Prostate gland (tissue), 2 donors: ENCODE data around the gene DYSF. TPM values are rescaled to one million over a fixed set of nuclear protein-coding genes. Genes with fewer than 3 reads are reported as not detected.

Experiments used
- DNase-seq: peaks from one replicate; pipeline ENCODE4 v3.0.0-alpha.2; 2019; ENCODE audit warnings: low spot score
- H3K27ac ChIP-seq, 2 donors: fragments of 200-600 bp; sonication (generic); 2 replicates each; pipeline ENCODE4 v1.5.1; 2017 to 2019
- H3K27me3 ChIP-seq: fragments of 200-600 bp; sonication (generic); replicated peaks from 2 replicates; pipeline ENCODE4 v1.5.1; 2019; ENCODE audit not compliant: insufficient read depth
- H3K36me3 ChIP-seq, 2 donors: fragments of 200-600 bp; sonication (generic); 1 replicate in 1 of 2; 2 replicates in 1 of 2; pipeline versions ENCODE4 v1.5.1 to v1.8.1; 2017 to 2019
- H3K4me1 ChIP-seq: fragments of 200-600 bp; sonication (generic); replicated peaks from 2 replicates; pipeline ENCODE4 v1.5.1; 2019
- H3K4me3 ChIP-seq, 2 donors: fragments of 200-600 bp; sonication (generic); 2 replicates each; pipeline ENCODE4 v1.5.1; 2017 to 2019
- H3K9me3 ChIP-seq: fragments of 200-600 bp; sonication (generic); 2 replicates; pipeline ENCODE4 v1.5.1; 2017
- CTCF ChIP-seq, 4 experiments: fragments of 200-600 bp in 2 of 4; fragments of 450-650 bp in 2 of 4; sonication (generic) in 2 of 4; IDR thresholded peaks; 1 replicate in 3 of 4; 2 replicates in 1 of 4; pipeline ENCODE4 v1.5.1; 2016 to 2019; ENCODE audit warnings: antibody characterized with exemption in 4 of 4, mild to moderate bottlenecking in 2 of 4, moderate library complexity in 2 of 4
- POLR2A ChIP-seq: fragments of 450-650 bp; IDR thresholded peaks from one replicate; pipeline ENCODE4 v1.6.1; 2016; ENCODE audit warnings: antibody characterized with exemption, mild to moderate bottlenecking
- POLR2AphosphoS5 ChIP-seq: sonication (generic); formaldehyde crosslinking; IDR thresholded peaks from one replicate; pipeline ENCODE4 v1.6.1; 2017; ENCODE audit warnings: antibody characterized with exemption
- WGBS: methylation state at CpG from one replicate; pipeline ENCODE4 v1.1.5; 2018; 5-methylcytosine and 5-hydroxymethylcytosine counted together
- intact Hi-C: fragments of 100-400 bp; cut with DNase I; formaldehyde crosslinking; loops from one replicate; pipeline ENCODE4 v1.14.2; 2022
- total RNA-seq, 2 donors: library from RNA; depleted of rRNA; stranded (reverse); fragments of >200 nt; gene quantifications; one replicate each; pipeline ENCODE4 v1.1.0, GENCODE V29; 2016

The DYSF gene
- total RNA-seq, 2 donors from 2014 or later, result 5.9 to 9.4 TPM

- no peak for TF ChIP-seq POLR2AphosphoS5
- TF ChIP-seq POLR2A, result no peak
- no peak for TF ChIP-seq CTCF (IDR thresholded peaks at IDR 0.05)
- intact Hi-C loops, result no loop called here
- WGBS, result 76% methylated on average over 11 of the region's 11 CpGs
Observed at GRCh38 chr2:71513721-71514120, 60.4 kb downstream of the DYSF start.

GRCh38 chr2:71516253-71516888 is 63.0 kb downstream of the DYSF start:
- Histone ChIP-seq H3K9me3 (no peaks in the 10 kb centered on the region), H3K36me3 (no peaks in the 10 kb centered on the region), H3K27ac (no peak overlapping the region), H3K4me3 (no peak overlapping the region), H3K27me3 (no peaks in the 10 kb centered on the region), H3K4me1 (no peaks in the 10 kb centered on the region)
- no peak for DNase-seq
- no peak for TF ChIP-seq POLR2AphosphoS5
- no peak for TF ChIP-seq POLR2A
- no peak for TF ChIP-seq CTCF (IDR thresholded peaks at IDR 0.05)
- intact Hi-C loops, result no loop called here
- WGBS, result 87% methylated on average over 16 of the region's 16 CpGs

More at GRCh38 chr2:71513721-71514120, 60.4 kb downstream of the DYSF start:
- H3K27ac ChIP-seq, result no peak overlapping the region
- no peak for DNase-seq
- no peaks in the 10 kb centered on the region for H3K9me3 ChIP-seq
- no peaks in the 10 kb centered on the region for H3K36me3 ChIP-seq
- no peak overlapping the region for H3K4me3 ChIP-seq
- no peaks in the 10 kb centered on the region for H3K27me3 ChIP-seq
- H3K4me1 ChIP-seq, result no peaks in the 10 kb centered on the region

- Histone ChIP-seq H3K4me1 (no peaks in the 10 kb centered on the region), H3K27me3 (no peaks in the 10 kb centered on the region), H3K36me3 (no peaks in the 10 kb centered on the region), H3K9me3 (no peaks in the 10 kb centered on the region), H3K4me3 (no peak overlapping the region), H3K27ac (no peak overlapping the region)
- no peak for TF ChIP-seq CTCF (IDR thresholded peaks at IDR 0.05)
- TF ChIP-seq POLR2A, result no peak
- TF ChIP-seq POLR2AphosphoS5, result no peak
- intact Hi-C loops, result no loop called here
- DNase-seq, result no peak
- 79% methylated on average over 4 of the region's 4 CpGs for WGBS
Observed at GRCh38 chr2:71517851-71518250, 64.5 kb downstream of the DYSF start.

GRCh38 chr2:71521436-71521950 is 68.1 kb downstream of the DYSF start:
- H3K9me3 ChIP-seq, result no peaks in the 10 kb centered on the region
- no peak overlapping the region for H3K4me3 ChIP-seq
- intact Hi-C loops, result no loop called here
- no peaks in the 10 kb centered on the region for H3K36me3 ChIP-seq
- H3K27me3 ChIP-seq, result no peaks in the 10 kb centered on the region
- DNase-seq, result no peak
- WGBS, result 87% methylated on average over 8 of the region's 8 CpGs
- TF ChIP-seq POLR2AphosphoS5 (no peak), CTCF (IDR thresholded peaks at IDR 0.05) (no peak), POLR2A (no peak)
- no peak overlapping the region for H3K27ac ChIP-seq
- no peaks in the 10 kb centered on the region for H3K4me1 ChIP-seq

GRCh38 chr2:71524476-71524875 is 71.1 kb downstream of the DYSF start:
- H3K9me3 ChIP-seq, result no peaks in the 10 kb centered on the region
- H3K4me1 ChIP-seq, result no peaks in the 10 kb centered on the region
- H3K27me3 ChIP-seq, result no peaks in the 10 kb centered on the region
- WGBS, result 75% methylated on average over 6 of the region's 6 CpGs
- intact Hi-C loops, result no loop called here
- H3K27ac ChIP-seq, result no peak overlapping the region
- no peaks in the 10 kb centered on the region for H3K36me3 ChIP-seq
- TF ChIP-seq POLR2AphosphoS5, result no peak
- no peak for TF ChIP-seq POLR2A
- no peak for TF ChIP-seq CTCF (IDR thresholded peaks at IDR 0.05)
- DNase-seq, result no peak
- H3K4me3 ChIP-seq, result no peak overlapping the region
